Astrocyte (in vitro differentiated cells and primary cell): Measurements from ENCODE around the gene PAAF1. TPM values are rescaled to one million over a fixed set of nuclear protein-coding genes. Genes with fewer than 3 reads are reported as not detected.

Source experiments
- DNase-seq: peaks from one replicate; pipeline ENCODE4 v3.0.0-alpha.2; 2010; ENCODE audit warnings: low read depth
- FAIRE-seq: peaks from 2 replicates; lab custom pipeline; 2011; peaks lifted over from hg19 to GRCh38; lab: Jason Lieb, UNC
- H2AFZ ChIP-seq: 2 replicates; pipeline ENCODE4 v1.6.0; 2012; ENCODE audit warnings: low read depth, low read length, inconsistent platforms
- H3K27ac ChIP-seq: 2 replicates; pipeline ENCODE4 v1.5.1; 2011; ENCODE audit warnings: low read depth, low read length, inconsistent platforms
- H3K27me3 ChIP-seq: 2 replicates; pipeline ENCODE4 v1.6.0; 2011; ENCODE audit warnings: low read length, inconsistent platforms; ENCODE audit not compliant: insufficient read depth
- H3K36me3 ChIP-seq: 2 replicates; pipeline ENCODE4 v1.5.1; 2011; ENCODE audit warnings: low read length, inconsistent platforms; ENCODE audit not compliant: insufficient read depth
- H3K4me1 ChIP-seq: 2 replicates; pipeline ENCODE4 v1.5.1; 2011; ENCODE audit warnings: low read length, inconsistent platforms; ENCODE audit not compliant: insufficient read depth
- H3K4me2 ChIP-seq: 2 replicates; pipeline ENCODE4 v1.6.0; 2012; ENCODE audit warnings: low read length, inconsistent platforms
- H3K4me3 ChIP-seq: 2 replicates; pipeline ENCODE4 v1.5.1; 2011; ENCODE audit warnings: low read depth, mild to moderate bottlenecking, low read length, inconsistent platforms; ENCODE audit not compliant: insufficient read depth
- H3K79me2 ChIP-seq: 2 replicates; pipeline ENCODE4 v1.6.0; 2012; ENCODE audit warnings: mild to moderate bottlenecking, low read length, inconsistent platforms; ENCODE audit not compliant: insufficient read depth
- H3K9ac ChIP-seq: 2 replicates; pipeline ENCODE4 v1.6.0; 2012; ENCODE audit warnings: mild to moderate bottlenecking, low read length, inconsistent platforms
- H3K9me3 ChIP-seq: 2 replicates; pipeline ENCODE4 v1.5.1; 2012; ENCODE audit warnings: low read depth, mild to moderate bottlenecking, low read length, inconsistent platforms; ENCODE audit not compliant: insufficient read depth
- H4K20me1 ChIP-seq: 2 replicates; pipeline ENCODE4 v1.6.0; 2012; ENCODE audit warnings: low read length, inconsistent platforms; ENCODE audit not compliant: insufficient read depth
- H3K27ac Mint-ChIP-seq: one replicate; pipeline ENCODE4 v1.8.0; 2021; ENCODE audit warnings: mild to moderate bottlenecking, mixed read lengths; ENCODE audit not compliant: unreplicated experiment
- H3K27me3 Mint-ChIP-seq: one replicate; pipeline ENCODE4 v1.8.0; 2021; ENCODE audit warnings: low read depth, mixed read lengths; ENCODE audit not compliant: unreplicated experiment
- H3K36me3 Mint-ChIP-seq: one replicate; pipeline ENCODE4 v1.8.0; 2021; ENCODE audit warnings: low read depth, mixed read lengths; ENCODE audit not compliant: unreplicated experiment
- H3K4me1 Mint-ChIP-seq: one replicate; pipeline ENCODE4 v1.8.0; 2021; ENCODE audit warnings: low read depth, mixed read lengths; ENCODE audit not compliant: unreplicated experiment
- H3K4me3 Mint-ChIP-seq: one replicate; pipeline ENCODE4 v1.8.0; 2021; ENCODE audit warnings: mild to moderate bottlenecking, moderate library complexity, mixed read lengths; ENCODE audit not compliant: unreplicated experiment
- H3K9me3 Mint-ChIP-seq: one replicate; pipeline ENCODE4 v1.8.0; 2021; ENCODE audit warnings: mild to moderate bottlenecking, mixed read lengths; ENCODE audit not compliant: unreplicated experiment
- CTCF ChIP-seq: IDR thresholded peaks from 2 replicates; pipeline ENCODE4 v1.5.1; 2011; ENCODE audit warnings: low read depth, mild to moderate bottlenecking, inconsistent platforms, low read length, moderate library complexity; ENCODE audit not compliant: insufficient read depth
- EZH2 ChIP-seq: IDR thresholded peaks from 2 replicates; pipeline ENCODE4 v1.6.1; 2012; ENCODE audit warnings: mild to moderate bottlenecking, low read length, inconsistent platforms; ENCODE audit not compliant: insufficient read depth
- total RNA-seq: library from RNA; stranded (reverse); gene quantifications from 2 replicates; pipeline ENCODE4 v1.2.1, GENCODE V29; 2021

PAAF1 gene
- total RNA-seq, 1 donor from 2014 or later, result 14.2 TPM

GRCh38 chr11:73975479-73975757, 98.6 kb downstream of the PAAF1 start:
- Mint-ChIP-seq H3K4me1 (peaks cover 18% of the 10 kb centered on the region), H3K4me3 (no peak overlapping the region), H3K9me3 (no peaks in the 10 kb centered on the region), H3K36me3 (peaks cover 40% of the 10 kb centered on the region), H3K27ac (no peak overlapping the region), H3K27me3 (no peaks in the 10 kb centered on the region)
- H3K9me3 ChIP-seq, result no peaks in the 10 kb centered on the region
- H3K79me2 ChIP-seq, result no peaks in the 10 kb centered on the region
- peaks cover 2% of the 10 kb centered on the region for H3K36me3 ChIP-seq
- no peak for TF ChIP-seq EZH2
- TF ChIP-seq CTCF, result no peak
- no peak overlapping the region for H3K4me3 ChIP-seq
- FAIRE-seq (no peak), DNase-seq (no peak)
- H3K4me2 ChIP-seq, result no peak overlapping the region
- no peaks in the 10 kb centered on the region for H4K20me1 ChIP-seq
- H3K27ac ChIP-seq, result no peak overlapping the region
- H2AFZ ChIP-seq, result no peak overlapping the region
- H3K27me3 ChIP-seq, result no peaks in the 10 kb centered on the region
- no peaks in the 10 kb centered on the region for H3K4me1 ChIP-seq
- H3K9ac ChIP-seq, result no peak overlapping the region

GRCh38 chr11:73976451-73977151, 99.8 kb downstream of the PAAF1 start:
- Histone ChIP-seq H3K79me2 (no peaks in the 10 kb centered on the region), H3K4me3 (no peak overlapping the region), H4K20me1 (peaks cover 2% of the 10 kb centered on the region), H3K4me1 (no peaks in the 10 kb centered on the region), H3K27me3 (no peaks in the 10 kb centered on the region), H3K9me3 (no peaks in the 10 kb centered on the region), H2AFZ (no peak overlapping the region), H3K9ac (no peak overlapping the region), H3K27ac (no peak overlapping the region), H3K4me2 (no peak overlapping the region), H3K36me3 (peaks cover 2% of the 10 kb centered on the region)
- Mint-ChIP-seq H3K4me1 (peaks cover 28% of the 10 kb centered on the region), H3K4me3 (no peak overlapping the region), H3K36me3 (peaks cover 39% of the 10 kb centered on the region), H3K27ac (no peak overlapping the region), H3K9me3 (no peaks in the 10 kb centered on the region), H3K27me3 (no peaks in the 10 kb centered on the region)
- TF ChIP-seq EZH2 (no peak), CTCF (no peak)
- FAIRE-seq, result no peak
- no peak for DNase-seq

- Histone ChIP-seq H3K4me1 (peaks cover 5% of the 10 kb centered on the region), H4K20me1 (peaks cover 4% of the 10 kb centered on the region), H3K27me3 (no peaks in the 10 kb centered on the region), H3K4me2 (no peak overlapping the region), H3K9me3 (no peaks in the 10 kb centered on the region), H3K9ac (no peak overlapping the region), H3K27ac (no peak overlapping the region), H3K79me2 (no peaks in the 10 kb centered on the region), H2AFZ (no peak overlapping the region), H3K36me3 (peaks cover 2% of the 10 kb centered on the region), H3K4me3 (no peak overlapping the region)
- no peak for FAIRE-seq
- Mint-ChIP-seq H3K9me3 (no peaks in the 10 kb centered on the region), H3K4me3 (no peak overlapping the region), H3K4me1 (peaks cover 31% of the 10 kb centered on the region), H3K27me3 (no peaks in the 10 kb centered on the region), H3K36me3 (peaks cover 40% of the 10 kb centered on the region), H3K27ac (no peak overlapping the region)
- TF ChIP-seq EZH2, result no peak
- TF ChIP-seq CTCF, result no peak
- DNase-seq, result no peak
Observed at GRCh38 chr11:73977856-73978519, 101.2 kb downstream of the PAAF1 start.
